H1 (cell line): ENCODE results near the gene ASTN2. TPM values are rescaled to one million over a fixed set of nuclear protein-coding genes. Genes with fewer than 3 reads are reported as not detected.

Source experiments
- CHD7 ChIP-seq: fragments of 300-600 bp; sonication (generic); IDR thresholded peaks from 2 replicates; pipeline ENCODE4 v1.7.1; 2012; ENCODE audit warnings: low read length, moderate library complexity, mild to moderate bottlenecking, inconsistent platforms; ENCODE audit not compliant: insufficient replicate concordance
- NRF1 ChIP-seq: IDR thresholded peaks from 2 replicates; pipeline ENCODE4 v1.6.1; 2011; ENCODE audit warnings: mild to moderate bottlenecking, low read depth, low read length, improper control_type of control experiment
- polyA plus RNA-seq, 7 experiments: library from polyadenylated mRNA; depleted of rRNA in 3 of 7; stranded (reverse) in 5 of 7; unstranded in 2 of 7; fragments of >200 nt in 5 of 7; fragments of 200-250 nt in 2 of 7; gene quantifications; 1 replicate in 5 of 7; 2 replicates in 1 of 7; 4 replicates in 1 of 7; pipeline versions ENCODE4 v1.2.1 to v1.2.3, GENCODE V29; 2011 to 2013; ENCODE audit warnings: missing spikeins in 2 of 7, mixed read lengths in 2 of 7
- total RNA-seq: library from RNA; stranded (reverse); fragmentation: NEBNext Ultra II Directional; extraction: Animal tissue kit (Norgen Biotek cat#: 25700); gene quantifications from 2 replicates; pipeline ENCODE4 v1.2.1, GENCODE V29; 2021

The ASTN2 gene
- total and polyA plus RNA-seq, 2 of the 8 experiments (the other 6 are each of a cell fraction or from before 2014, with no cell fraction given) = 8.2 to 13.7 TPM

- no peak for TF ChIP-seq CHD7
- no peak for TF ChIP-seq NRF1
Observed at GRCh38 chr9:116425244-116425643, 989.6 kb downstream of the ASTN2 start (continued).
